B cell (primary cell): Measurements from ENCODE around the gene FADD. TPM values are rescaled to one million over a fixed set of nuclear protein-coding genes. Genes with fewer than 3 reads are reported as not detected.

Source experiments
- ATAC-seq: fragments of 200-7000 bp; cut with Tn5 transposase; one replicate; pipeline ENCODE4 v1.10.0; 2021; ENCODE audit warnings: low read depth, mild to moderate bottlenecking, moderate number of reproducible peaks, moderate library complexity
- CTCF ChIA-PET: fragments of 350-600 bp; sonication (Branson Sonifier 250); formaldehyde crosslinking; loops from one replicate; lab custom pipeline; 2021; ENCODE audit warnings: antibody characterized with exemption, inconsistent platforms; lab: Charles Lee
- POLR2A ChIA-PET: fragments of 350-600 bp; sonication (Branson Sonifier 250); formaldehyde crosslinking; loops from one replicate; lab custom pipeline; 2021; ENCODE audit warnings: antibody characterized with exemption; lab: Charles Lee
- DNase-seq: peaks from one replicate; pipeline ENCODE4 v3.0.0; 2013
- H2AFZ ChIP-seq: 2 replicates; pipeline ENCODE4 v1.6.1; 2012; ENCODE audit warnings: mild to moderate bottlenecking, low read depth, low read length; ENCODE audit not compliant: insufficient read depth, poor library complexity, severe bottlenecking
- H3K27ac ChIP-seq, 2 donors: 1 replicate in 1 of 2; 2 replicates in 1 of 2; pipeline ENCODE4 v1.5.1; 2012 to 2013; ENCODE audit warnings: low read length in 2 of 2, mild to moderate bottlenecking in 2 of 2, moderate library complexity in 1 of 2
- H3K27me3 ChIP-seq, 4 experiments: fragments of 200-600 bp in 1 of 4; sonication (generic) in 1 of 4; replicated peaks in 1 of 4; 1 replicate in 2 of 4; 2 replicates in 2 of 4; pipeline versions ENCODE4 v1.6.1 to v1.7.0; 2013 to 2016; ENCODE audit warnings: low read length in 3 of 4, mild to moderate bottlenecking in 2 of 4, mixed read lengths in 1 of 4, moderate library complexity in 1 of 4; ENCODE audit not compliant: insufficient read depth in 4 of 4, control insufficient read depth in 3 of 4; ENCODE audit errors: control extremely low read depth in 1 of 4
- H3K36me3 ChIP-seq, 2 experiments: replicated peaks in 1 of 2; 1 replicate in 1 of 2; 2 replicates in 1 of 2; pipeline versions ENCODE4 v1.6.1 to v1.7.1; 2013; ENCODE audit warnings: low read length in 1 of 2; ENCODE audit not compliant: insufficient read depth in 2 of 2, control insufficient read depth in 1 of 2; ENCODE audit errors: control extremely low read depth in 1 of 2, extremely low read depth in 1 of 2
- H3K4me1 ChIP-seq, 2 donors: fragments of 200-600 bp in 1 of 2; sonication (generic) in 1 of 2; 1 replicate in 1 of 2; 2 replicates in 1 of 2; pipeline versions ENCODE4 v1.5.1 to v1.6.1; 2013 to 2017; ENCODE audit warnings: low read length in 2 of 2; ENCODE audit not compliant: control insufficient read depth in 2 of 2, insufficient read depth in 2 of 2
- H3K4me2 ChIP-seq: replicated peaks from 2 replicates; pipeline ENCODE3; 2012; ENCODE audit warnings: mild to moderate bottlenecking, low read depth, low read length; ENCODE audit not compliant: poor library complexity, severe bottlenecking
- H3K4me3 ChIP-seq, 5 experiments: fragments of 200-600 bp in 1 of 5; sonication (generic) in 1 of 5; 1 replicate in 3 of 5; 2 replicates in 2 of 5; pipeline versions ENCODE4 v1.5.1 to v1.7.0; 2011 to 2016; ENCODE audit warnings: low read length in 4 of 5, mild to moderate bottlenecking in 4 of 5, low read depth in 2 of 5, control low read depth in 1 of 5, moderate library complexity in 1 of 5; ENCODE audit not compliant: insufficient read depth in 1 of 5; ENCODE audit errors: control extremely low read depth in 1 of 5, extremely low read depth in 1 of 5
- H3K79me2 ChIP-seq: fragments of 200-600 bp; sonication (generic); one replicate; pipeline ENCODE4 v1.6.0; 2016; ENCODE audit warnings: low read length; ENCODE audit not compliant: control insufficient read depth, insufficient read depth
- H3K9ac ChIP-seq: fragments of 200-600 bp; sonication (generic); 2 replicates; pipeline ENCODE4 v1.6.1; 2017; ENCODE audit warnings: mild to moderate bottlenecking, low read length, moderate library complexity
- H3K9me3 ChIP-seq, 3 donors: one replicate each; pipeline versions ENCODE4 v1.6.1 to v1.7.1; 2013; ENCODE audit warnings: low read length in 2 of 3; ENCODE audit not compliant: control insufficient read depth in 2 of 3, insufficient read depth in 1 of 3; ENCODE audit errors: control extremely low read depth in 1 of 3
- H4K20me1 ChIP-seq: 2 replicates; pipeline ENCODE4 v1.6.0; 2012; ENCODE audit warnings: mild to moderate bottlenecking, low read length; ENCODE audit not compliant: insufficient read depth, control insufficient read depth, poor library complexity, severe bottlenecking
- H3K27ac Mint-ChIP-seq: one replicate; pipeline ENCODE4 v1.8.0; 2021; ENCODE audit warnings: mixed read lengths
- H3K27me3 Mint-ChIP-seq: one replicate; pipeline ENCODE4 v1.8.0; 2021; ENCODE audit warnings: mixed read lengths
- H3K4me1 Mint-ChIP-seq: one replicate; pipeline ENCODE4 v1.8.0; 2021; ENCODE audit warnings: mixed read lengths
- H3K4me3 Mint-ChIP-seq: one replicate; pipeline ENCODE4 v1.8.0; 2021; ENCODE audit warnings: mixed read lengths
- H3K9me3 Mint-ChIP-seq: one replicate; pipeline ENCODE4 v1.8.0; 2022; ENCODE audit warnings: mixed read lengths; ENCODE audit not compliant: insufficient read depth
- EZH2 ChIP-seq: IDR thresholded peaks from 2 replicates; pipeline ENCODE4 v1.6.1; 2012; ENCODE audit warnings: borderline replicate concordance, low read depth, mild to moderate bottlenecking, moderate library complexity, low read length; ENCODE audit not compliant: insufficient read depth, poor library complexity, severe bottlenecking
- WGBS: methylation state at CpG from one replicate; pipeline ENCODE4 v1.1.5; 2013; ENCODE audit warnings: missing lambda C conversion rate; ENCODE audit not compliant: insufficient coverage; 5-methylcytosine and 5-hydroxymethylcytosine counted together
- intact Hi-C: fragments of 100-400 bp; cut with micrococcal nuclease; formaldehyde crosslinking; loops from one replicate; pipeline ENCODE4 v1.10.0; 2022
- polyA plus RNA-seq: library from polyadenylated mRNA; depleted of rRNA; stranded (reverse); fragments of >200 nt; gene quantifications from 2 replicates; pipeline ENCODE4 v1.2.3, GENCODE V29; 2012
- total RNA-seq, 2 donors: library from RNA; stranded (reverse); fragments of 120-200 nt in 1 of 2; gene quantifications; 1 replicate in 1 of 2; 2 replicates in 1 of 2; pipeline versions ENCODE4 v1.2.3 to v1.2.4, GENCODE V29; 2013 to 2022
- TF ChIP-seq, protein P1 (sequence below): fragments of 200-600 bp; IDR thresholded peaks from one replicate; pipeline ENCODE4 v1.8.0; 2022; ENCODE audit warnings: antibody characterized with exemption, mild to moderate bottlenecking

Gene FADD
- total and polyA plus RNA-seq, 2 donors (not counting 1 experiment from before 2014, with no cell fraction given) = 5.4 to 26.6 TPM

DNA sequence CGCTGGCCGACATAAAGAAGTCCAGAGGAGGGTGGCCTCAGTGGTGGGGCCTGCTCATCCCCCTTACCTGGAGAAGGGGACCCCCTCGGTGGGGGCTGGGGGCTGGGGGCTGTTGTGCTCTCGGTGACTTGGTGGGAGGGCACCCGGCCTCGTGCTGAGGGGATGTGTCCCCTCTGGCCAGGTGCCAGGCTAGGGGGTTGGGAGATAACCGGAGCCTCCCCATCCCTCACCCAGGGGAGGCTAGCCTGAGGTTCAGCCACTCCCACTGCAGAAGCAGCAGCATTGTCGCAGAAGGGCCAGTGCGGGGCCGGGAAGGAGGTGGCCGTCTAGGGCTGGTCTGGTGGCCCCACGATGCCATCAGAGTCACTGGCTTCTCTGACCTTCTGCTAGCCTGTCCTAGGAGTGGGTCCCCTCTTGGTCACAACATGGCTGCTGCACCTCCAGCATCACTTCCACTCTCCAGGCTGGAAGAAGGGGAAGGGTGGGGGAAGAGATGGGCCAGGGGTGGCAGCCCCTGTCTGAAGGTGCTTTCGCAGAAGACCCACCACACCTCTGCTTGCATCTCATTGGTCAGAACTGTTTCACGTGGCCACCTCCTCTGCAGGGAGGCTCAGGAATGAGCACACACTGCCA, 44.2 kb upstream of the FADD start:
- H3K9me3 Mint-ChIP-seq = no peaks in the 10 kb centered on the region
- no peaks in the 10 kb centered on the region for H3K4me1 ChIP-seq
- no peaks in the 10 kb centered on the region for H3K36me3 ChIP-seq
- ChIA-PET POLR2A (no interaction called here), CTCF (no interaction called here)
- no peak overlapping the region for H2AFZ ChIP-seq
- H3K27ac ChIP-seq = no peak overlapping the region
- peaks cover 0 to 7% (median 0%) of the 10 kb centered on the region in 3 donors for H3K9me3 ChIP-seq
- H3K27me3 ChIP-seq = no peaks in the 10 kb centered on the region
- 88% methylated on average over 10 of the region's 14 CpGs for WGBS
- no peak overlapping the region for H3K4me3 Mint-ChIP-seq
- no peak overlapping the region for H3K4me3 ChIP-seq
- no peak overlapping the region for H3K9ac ChIP-seq
- TF ChIP-seq, protein P1, sequence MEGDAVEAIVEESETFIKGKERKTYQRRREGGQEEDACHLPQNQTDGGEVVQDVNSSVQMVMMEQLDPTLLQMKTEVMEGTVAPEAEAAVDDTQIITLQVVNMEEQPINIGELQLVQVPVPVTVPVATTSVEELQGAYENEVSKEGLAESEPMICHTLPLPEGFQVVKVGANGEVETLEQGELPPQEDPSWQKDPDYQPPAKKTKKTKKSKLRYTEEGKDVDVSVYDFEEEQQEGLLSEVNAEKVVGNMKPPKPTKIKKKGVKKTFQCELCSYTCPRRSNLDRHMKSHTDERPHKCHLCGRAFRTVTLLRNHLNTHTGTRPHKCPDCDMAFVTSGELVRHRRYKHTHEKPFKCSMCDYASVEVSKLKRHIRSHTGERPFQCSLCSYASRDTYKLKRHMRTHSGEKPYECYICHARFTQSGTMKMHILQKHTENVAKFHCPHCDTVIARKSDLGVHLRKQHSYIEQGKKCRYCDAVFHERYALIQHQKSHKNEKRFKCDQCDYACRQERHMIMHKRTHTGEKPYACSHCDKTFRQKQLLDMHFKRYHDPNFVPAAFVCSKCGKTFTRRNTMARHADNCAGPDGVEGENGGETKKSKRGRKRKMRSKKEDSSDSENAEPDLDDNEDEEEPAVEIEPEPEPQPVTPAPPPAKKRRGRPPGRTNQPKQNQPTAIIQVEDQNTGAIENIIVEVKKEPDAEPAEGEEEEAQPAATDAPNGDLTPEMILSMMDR = no peak
- no peak for TF ChIP-seq EZH2
- DNase-seq (no peak), ATAC-seq (no peak)
- H3K4me2 ChIP-seq = no peak overlapping the region
- no peaks in the 10 kb centered on the region for H3K27me3 Mint-ChIP-seq
- no peak overlapping the region for H3K27ac Mint-ChIP-seq
- no peaks in the 10 kb centered on the region for H3K4me1 Mint-ChIP-seq
- intact Hi-C loops = no loop called here
- no peaks in the 10 kb centered on the region for H4K20me1 ChIP-seq
- H3K79me2 ChIP-seq = no peaks in the 10 kb centered on the region

DNA sequence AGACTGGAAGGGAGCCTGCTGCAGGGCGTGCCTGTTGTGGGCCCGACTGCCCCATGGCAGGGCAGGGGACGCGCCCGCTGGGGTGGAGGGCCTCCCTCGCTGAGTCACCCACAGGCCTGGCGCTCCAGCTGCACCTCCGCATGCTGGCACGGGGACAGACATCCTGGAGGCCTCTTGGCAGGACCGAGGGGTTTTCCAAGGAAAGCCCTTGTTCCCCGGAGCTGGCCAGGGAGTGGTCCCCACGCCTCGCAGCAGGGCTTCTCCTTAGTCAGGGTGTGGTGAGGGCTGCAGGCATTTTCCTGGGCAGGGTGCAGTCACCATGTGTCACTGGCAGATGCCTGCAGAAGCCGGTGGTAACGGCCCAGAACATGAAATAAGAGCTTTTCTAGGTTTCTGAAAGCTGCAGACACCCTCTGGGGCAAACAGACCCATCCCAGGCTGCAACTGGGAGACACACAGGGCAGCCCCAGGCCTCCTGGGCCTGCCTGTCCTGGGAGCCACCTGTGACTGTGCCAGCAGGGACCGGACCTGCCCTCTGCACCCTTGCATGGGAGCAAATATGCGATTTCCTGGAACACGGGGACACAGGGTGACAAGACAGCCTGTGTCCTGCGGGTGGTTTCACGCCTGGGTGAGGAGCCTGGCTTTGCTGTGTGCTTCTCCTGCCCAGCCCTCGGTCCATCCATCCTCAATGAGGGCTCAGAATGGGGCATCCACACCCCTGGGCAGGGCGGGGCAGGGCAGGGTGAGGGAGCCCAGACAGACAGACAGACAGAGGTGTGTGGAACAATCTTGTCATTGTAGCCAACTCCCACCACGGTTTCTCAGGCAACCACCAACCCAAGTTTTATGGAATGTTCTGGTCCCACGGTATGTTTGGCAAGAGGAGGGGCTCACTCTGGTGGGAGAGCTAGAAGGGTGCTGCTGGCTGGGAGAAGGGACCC, 43.2 kb upstream of the FADD start:
- CTCF ChIA-PET = no interaction called here
- Histone ChIP-seq H3K4me3 (no peak overlapping the region), H3K27ac (no peak overlapping the region), H3K79me2 (no peaks in the 10 kb centered on the region), H3K27me3 (no peaks in the 10 kb centered on the region), H3K4me2 (no peak overlapping the region), H3K9ac (no peak overlapping the region), H4K20me1 (no peaks in the 10 kb centered on the region), H2AFZ (no peak overlapping the region), H3K9me3 (peaks cover 0 to 7% (median 0%) of the 10 kb centered on the region in 3 donors), H3K36me3 (no peaks in the 10 kb centered on the region), H3K4me1 (no peaks in the 10 kb centered on the region)
- DNase-seq (no peak), ATAC-seq (no peak)
- H3K4me1 Mint-ChIP-seq = no peaks in the 10 kb centered on the region
- WGBS = 86% methylated on average over 22 of the region's 24 CpGs
- no peak overlapping the region for H3K4me3 Mint-ChIP-seq
- H3K27ac Mint-ChIP-seq = no peak overlapping the region
- intact Hi-C loops = no loop called here
- no peak for TF ChIP-seq EZH2
- no peaks in the 10 kb centered on the region for H3K27me3 Mint-ChIP-seq
- POLR2A ChIA-PET = no interaction called here
- H3K9me3 Mint-ChIP-seq = no peaks in the 10 kb centered on the region
